22Rv1 (cell line): ENCODE results near the gene CELF4.

Experiments used
- ZFX ChIP-seq: fragments of 450-650 bp; IDR thresholded peaks from 2 replicates; pipeline ENCODE4 v1.6.1; 2017; ENCODE audit warnings: antibody characterized with exemption, borderline replicate concordance
- TF ChIP-seq, protein P1 (sequence below): fragments of 450-650 bp; IDR thresholded peaks from 2 replicates; pipeline ENCODE4 v1.5.1; 2017; ENCODE audit warnings: mild to moderate bottlenecking

DNA sequence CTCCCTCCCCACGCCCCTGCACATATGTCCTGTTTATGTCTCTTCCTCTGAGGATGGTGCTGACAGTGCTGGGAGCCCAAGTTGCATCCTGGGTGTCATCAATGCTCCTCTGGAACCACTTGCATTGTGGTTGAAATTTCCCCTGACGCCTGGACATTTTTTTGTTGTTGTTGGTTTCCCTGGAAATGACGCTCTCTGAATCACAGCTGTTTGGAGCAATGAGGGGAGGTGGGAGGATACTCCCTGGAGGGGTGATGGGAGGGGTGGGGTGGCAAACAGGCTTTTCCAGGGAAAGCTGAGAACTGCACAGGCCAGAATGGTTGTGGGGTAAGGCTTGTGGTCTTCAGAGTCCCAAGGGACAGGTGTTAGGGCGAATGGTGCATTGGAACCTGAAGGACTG lies 29.6 kb downstream of the CELF4 start:
- TF ChIP-seq, protein P1, sequence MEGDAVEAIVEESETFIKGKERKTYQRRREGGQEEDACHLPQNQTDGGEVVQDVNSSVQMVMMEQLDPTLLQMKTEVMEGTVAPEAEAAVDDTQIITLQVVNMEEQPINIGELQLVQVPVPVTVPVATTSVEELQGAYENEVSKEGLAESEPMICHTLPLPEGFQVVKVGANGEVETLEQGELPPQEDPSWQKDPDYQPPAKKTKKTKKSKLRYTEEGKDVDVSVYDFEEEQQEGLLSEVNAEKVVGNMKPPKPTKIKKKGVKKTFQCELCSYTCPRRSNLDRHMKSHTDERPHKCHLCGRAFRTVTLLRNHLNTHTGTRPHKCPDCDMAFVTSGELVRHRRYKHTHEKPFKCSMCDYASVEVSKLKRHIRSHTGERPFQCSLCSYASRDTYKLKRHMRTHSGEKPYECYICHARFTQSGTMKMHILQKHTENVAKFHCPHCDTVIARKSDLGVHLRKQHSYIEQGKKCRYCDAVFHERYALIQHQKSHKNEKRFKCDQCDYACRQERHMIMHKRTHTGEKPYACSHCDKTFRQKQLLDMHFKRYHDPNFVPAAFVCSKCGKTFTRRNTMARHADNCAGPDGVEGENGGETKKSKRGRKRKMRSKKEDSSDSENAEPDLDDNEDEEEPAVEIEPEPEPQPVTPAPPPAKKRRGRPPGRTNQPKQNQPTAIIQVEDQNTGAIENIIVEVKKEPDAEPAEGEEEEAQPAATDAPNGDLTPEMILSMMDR = no peak
- no peak for TF ChIP-seq ZFX
